DMS 273 (cell line): ENCODE data around the gene BMP3.
"Not testable (repeated sequence)": the region's sequence is repeated elsewhere in the genome, so short reads cannot be mapped to it uniquely, and the experiment has no call there.

Source experiments
- DNase-seq: peaks from one replicate; lab custom pipeline; 2025; ENCODE audit not compliant: unreplicated experiment; lab: John Stamatoyannopoulos, UW

The BMP3 gene, protein sequence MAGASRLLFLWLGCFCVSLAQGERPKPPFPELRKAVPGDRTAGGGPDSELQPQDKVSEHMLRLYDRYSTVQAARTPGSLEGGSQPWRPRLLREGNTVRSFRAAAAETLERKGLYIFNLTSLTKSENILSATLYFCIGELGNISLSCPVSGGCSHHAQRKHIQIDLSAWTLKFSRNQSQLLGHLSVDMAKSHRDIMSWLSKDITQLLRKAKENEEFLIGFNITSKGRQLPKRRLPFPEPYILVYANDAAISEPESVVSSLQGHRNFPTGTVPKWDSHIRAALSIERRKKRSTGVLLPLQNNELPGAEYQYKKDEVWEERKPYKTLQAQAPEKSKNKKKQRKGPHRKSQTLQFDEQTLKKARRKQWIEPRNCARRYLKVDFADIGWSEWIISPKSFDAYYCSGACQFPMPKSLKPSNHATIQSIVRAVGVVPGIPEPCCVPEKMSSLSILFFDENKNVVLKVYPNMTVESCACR

GRCh38 chr4:81030061-81030980 is at the start of gene BMP3:
BMP3 (plus strand) TSS chr4:81030708; CDS start chr4:81031285, 577 bp downstream.
- peak; percentile 70 for DNase-seq

- no peak for DNase-seq
Observed at GRCh38 chr4:80986011-80986410, 44.5 kb upstream of the BMP3 start.

- DNase-seq, result peak; percentile 63
Observed at GRCh38 chr4:80989921-80990544, 40.5 kb upstream of the BMP3 start.

DNA sequence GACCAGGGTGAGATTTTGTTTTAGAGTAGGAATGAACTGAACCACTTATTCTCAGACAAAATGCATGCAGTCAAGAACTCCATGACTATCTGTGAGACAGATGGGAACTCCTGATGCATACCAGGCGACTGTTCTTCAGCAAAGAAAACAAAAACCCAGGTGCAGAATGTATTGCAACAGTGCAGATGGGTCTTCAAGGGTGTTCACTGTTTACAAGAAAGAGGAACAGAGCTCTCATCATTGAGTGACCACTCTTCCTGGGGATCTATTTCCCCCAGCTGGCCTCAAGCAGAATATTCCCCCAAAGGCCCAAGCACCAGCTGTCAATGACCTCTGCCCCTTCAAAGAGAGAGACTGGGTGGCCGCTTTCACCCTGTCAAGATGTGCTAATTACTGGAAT is 39.7 kb upstream of the BMP3 start:
- no peak for DNase-seq

- DNase-seq, result no peak
Observed at GRCh38 chr4:80999943-81000342, 30.6 kb upstream of the BMP3 start.

DNA sequence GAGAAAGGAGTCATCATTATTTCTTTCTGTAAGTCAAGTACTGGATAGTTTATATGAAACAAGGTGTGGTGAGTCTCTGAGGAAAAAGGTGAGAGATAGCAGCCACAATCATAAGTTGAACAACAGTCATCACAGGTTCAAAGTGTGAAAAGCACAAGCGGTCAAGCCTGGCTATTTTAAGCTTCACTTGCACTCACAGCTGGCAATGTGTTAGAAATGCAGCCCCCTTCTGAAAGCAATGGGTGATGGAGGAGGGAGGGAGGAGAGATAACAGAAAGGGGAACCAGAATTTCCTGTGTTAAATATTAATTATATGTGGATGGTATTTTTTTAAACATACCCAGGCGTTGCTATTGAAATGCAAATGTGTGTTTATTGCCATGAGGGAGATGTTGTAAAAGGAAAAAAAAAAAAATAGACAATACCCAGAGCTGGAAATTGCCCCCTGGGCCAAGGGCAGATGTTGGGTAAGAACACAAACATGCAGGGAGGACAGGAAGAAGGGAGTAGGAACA is 26.9 kb upstream of the BMP3 start:
- DNase-seq, result no peak

DNA sequence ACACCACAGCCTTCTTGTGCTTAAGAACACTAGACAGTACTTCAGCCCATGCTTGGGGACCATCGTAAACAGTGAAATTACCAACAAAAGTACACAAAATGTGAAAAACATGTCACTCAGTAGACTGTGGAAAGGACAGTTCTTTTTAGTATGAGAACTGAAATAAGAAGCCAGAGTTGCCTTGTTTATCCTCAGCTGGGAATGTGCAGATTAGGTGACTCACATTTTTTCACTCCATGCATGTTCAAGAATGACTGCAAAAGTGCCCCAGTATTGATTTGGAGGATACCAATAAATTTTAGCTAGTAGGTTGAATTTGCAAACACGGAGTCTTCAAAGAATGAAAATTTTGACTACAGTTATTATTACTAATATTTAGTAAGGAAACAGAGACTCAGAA is 23.1 kb upstream of the BMP3 start:
- no peak for DNase-seq

DNA sequence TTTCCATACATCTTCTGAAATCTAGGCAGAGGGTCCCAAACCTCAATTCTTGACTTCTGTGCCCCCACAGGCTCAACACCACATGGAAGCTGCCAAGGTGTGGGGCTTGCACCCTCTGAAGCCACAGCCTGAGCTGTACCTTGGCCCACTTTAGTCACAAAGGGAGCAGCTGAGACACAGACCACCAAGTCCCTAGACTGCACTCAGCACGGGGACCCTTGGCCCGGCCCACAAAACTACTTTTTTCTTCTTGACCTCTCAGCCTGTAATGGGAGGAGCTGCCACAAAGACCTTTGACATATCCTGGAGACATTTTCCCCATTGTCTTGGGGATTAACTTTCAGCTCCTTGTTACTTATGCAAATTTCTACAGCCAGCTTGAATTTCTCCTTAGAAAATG is 13.9 kb upstream of the BMP3 start:
- DNase-seq, result not testable (repeated sequence)

- no peak for DNase-seq
Observed at GRCh38 chr4:81019006-81019405, 11.5 kb upstream of the BMP3 start.

- no peak for DNase-seq
Observed at GRCh38 chr4:81021142-81021944, 9.2 kb upstream of the BMP3 start.

GRCh38 chr4:81021981-81022380 is 8.5 kb upstream of the BMP3 start:
- DNase-seq, result no peak

DNA sequence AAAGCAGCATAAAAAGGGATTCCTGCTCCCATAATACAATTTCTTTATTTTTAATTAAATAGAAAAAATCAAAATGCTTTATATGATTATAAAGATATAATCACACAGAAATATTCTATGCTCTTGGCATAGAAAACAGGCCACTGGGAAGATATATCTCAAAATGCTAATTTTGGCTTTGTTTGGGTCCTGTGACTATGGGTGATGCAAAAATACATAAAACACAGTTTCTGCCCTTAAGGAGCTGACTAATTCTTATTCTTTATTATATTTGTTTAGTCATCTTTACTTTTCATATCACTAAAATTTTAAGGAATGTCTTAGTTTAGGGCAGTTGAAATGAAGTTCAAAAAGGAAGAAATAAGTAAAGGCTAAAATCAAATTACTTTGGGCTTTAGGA is 7.0 kb upstream of the BMP3 start:
- DNase-seq, result no peak

GRCh38 chr4:81030981-81031791 is 678 bp downstream of the BMP3 start:
- peak; percentile 60 for DNase-seq

DNA sequence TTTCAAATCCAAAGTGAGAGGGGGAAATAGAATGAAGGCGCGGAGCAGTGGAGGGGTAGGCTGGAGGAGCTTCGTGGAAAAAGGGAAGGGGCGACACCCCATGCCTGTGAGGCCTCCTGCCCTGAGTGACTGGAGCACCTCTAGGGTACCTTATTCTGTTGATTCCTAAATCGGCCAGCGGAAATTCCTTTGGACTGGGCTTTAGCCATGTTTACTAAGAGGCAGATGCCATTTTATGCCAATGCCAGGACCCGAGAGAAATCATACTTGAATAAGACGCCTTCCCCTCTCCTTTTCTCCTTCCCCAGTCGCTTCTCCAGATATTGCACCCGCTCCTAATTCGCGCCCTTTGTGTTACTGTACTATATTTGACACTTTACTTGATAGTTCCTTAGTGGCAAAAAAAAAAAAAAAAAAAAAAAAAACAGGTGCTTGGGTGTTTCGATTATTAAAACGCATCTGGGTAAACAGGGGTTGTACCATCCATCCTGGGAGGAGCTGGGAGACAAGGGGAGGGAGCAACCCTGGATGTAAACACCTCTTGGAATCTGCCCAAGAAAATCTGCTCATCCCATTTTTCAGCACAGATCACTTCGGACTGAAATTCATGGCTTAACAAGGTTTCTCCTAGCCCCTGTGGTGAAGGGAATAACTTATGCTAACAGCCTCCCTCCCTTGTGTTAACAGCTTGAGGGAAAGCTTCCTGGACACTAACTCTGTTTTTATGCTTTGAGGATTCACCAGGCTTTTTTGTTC is 1.5 kb downstream of the BMP3 start:
- DNase-seq, result peak; percentile 4

- peak; percentile 0 for DNase-seq
Observed at GRCh38 chr4:81032771-81033684, 2.5 kb downstream of the BMP3 start.

GRCh38 chr4:81038636-81039350 is 8.3 kb downstream of the BMP3 start:
- DNase-seq, result no peak

DNA sequence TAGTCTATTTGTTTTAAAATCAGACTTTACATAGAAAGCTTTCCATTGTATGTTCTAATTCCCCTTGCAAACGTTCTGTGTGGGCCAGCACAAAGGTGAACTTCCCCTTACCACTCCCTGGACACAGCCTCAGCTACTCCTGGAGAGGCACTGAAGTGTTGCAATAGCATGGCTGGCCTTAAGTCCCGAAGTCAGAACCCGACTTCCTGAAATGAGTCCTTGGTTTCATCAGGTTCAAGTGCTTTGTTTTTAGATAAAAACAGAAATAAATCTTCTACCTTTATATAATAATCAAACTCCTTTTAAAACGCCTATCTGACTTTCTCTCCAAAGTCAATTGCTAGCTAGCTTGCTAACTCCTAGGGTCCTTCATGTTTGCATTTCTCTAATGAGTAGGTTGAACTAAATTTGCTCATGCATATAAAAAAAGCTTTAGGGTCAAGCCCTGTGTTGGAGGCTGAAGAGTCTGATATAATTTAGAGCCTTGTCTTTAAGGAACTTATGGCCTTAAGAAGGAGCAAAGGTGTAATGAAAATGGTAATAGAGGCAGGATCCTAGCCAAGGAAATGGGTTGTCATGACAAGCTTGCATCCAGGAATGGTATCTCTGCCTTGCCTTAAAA is 9.0 kb downstream of the BMP3 start:
- no peak for DNase-seq
